GM19328 (cell line): ENCODE results near the gene CAB39.

Experiments used
- ATAC-seq: cut with Tn5 transposase; IDR thresholded peaks from one replicate; pipeline ENCODE4 v1.9.1; 2021; ENCODE audit warnings: mild to moderate bottlenecking, moderate library complexity; ENCODE audit not compliant: unreplicated experiment

Gene CAB39

GRCh38 chr2:230849633-230850357 is 137.2 kb downstream of the CAB39 start:
- no peak for ATAC-seq

GRCh38 chr2:230850358-230850658 is 137.7 kb downstream of the CAB39 start:
- ATAC-seq = no peak

GRCh38 chr2:230852113-230852512 is 139.5 kb downstream of the CAB39 start:
- no peak for ATAC-seq

- no peak for ATAC-seq
Observed at GRCh38 chr2:230861552-230862255, 149.1 kb downstream of the CAB39 start.

GRCh38 chr2:230862292-230862691 is 149.7 kb downstream of the CAB39 start:
- ATAC-seq = no peak

GRCh38 chr2:230863031-230863430 is 150.4 kb downstream of the CAB39 start:
- ATAC-seq = no peak

- ATAC-seq = no peak
Observed at GRCh38 chr2:230863442-230864121, 150.9 kb downstream of the CAB39 start.

GRCh38 chr2:230864122-230864604 is 151.5 kb downstream of the CAB39 start:
- no peak for ATAC-seq

GRCh38 chr2:230864605-230865306 is 152.1 kb downstream of the CAB39 start, which contains the start of gene ITM2C:
ITM2C (plus strand) TSS chr2:230864942; CDS start chr2:230865026, 84 bp downstream.
- peak; percentile 57 for ATAC-seq

GRCh38 chr2:230865307-230865765 is 152.7 kb downstream of the CAB39 start:
- no peak for ATAC-seq

- ATAC-seq = no peak
Observed at GRCh38 chr2:230865766-230866755, 153.4 kb downstream of the CAB39 start.

GRCh38 chr2:230866756-230867523 is 154.3 kb downstream of the CAB39 start:
- no peak for ATAC-seq

- ATAC-seq = no peak
Observed at GRCh38 chr2:230868161-230868946, 155.7 kb downstream of the CAB39 start.

GRCh38 chr2:230868947-230869913 is 156.6 kb downstream of the CAB39 start:
- ATAC-seq = no peak

GRCh38 chr2:230869914-230870543 is 157.4 kb downstream of the CAB39 start:
- no peak for ATAC-seq
